B cell (primary cell): ENCODE data around the gene RNU5B-1.

Experiments used
- EZH2 ChIP-seq: IDR thresholded peaks from 2 replicates; pipeline ENCODE4 v1.6.1; 2012; ENCODE audit warnings: borderline replicate concordance, low read depth, mild to moderate bottlenecking, moderate library complexity, low read length; ENCODE audit not compliant: insufficient read depth, poor library complexity, severe bottlenecking
- TF ChIP-seq, protein P1 (sequence below): fragments of 200-600 bp; IDR thresholded peaks from one replicate; pipeline ENCODE4 v1.8.0; 2022; ENCODE audit warnings: antibody characterized with exemption, mild to moderate bottlenecking

DNA sequence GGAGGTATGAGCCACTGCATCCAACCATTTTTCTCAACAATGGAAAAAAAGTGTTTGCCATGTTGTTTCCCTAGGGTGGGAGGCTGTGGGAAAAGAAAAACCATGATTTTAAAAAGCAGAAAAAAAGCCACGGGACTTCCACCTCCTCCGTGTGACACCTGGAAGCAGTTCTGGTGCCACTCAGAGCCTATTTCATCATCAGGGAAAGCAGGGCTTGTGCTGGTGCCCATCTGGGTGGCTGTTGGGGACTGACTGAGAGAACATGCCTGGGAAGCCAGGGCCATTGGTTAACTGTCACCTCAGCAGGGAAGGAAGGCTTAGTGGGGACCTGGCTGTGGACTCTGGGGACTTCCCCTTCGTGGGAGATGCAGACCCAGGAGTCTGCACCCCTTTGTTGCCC, 7.3 kb downstream of the RNU5B-1 start:
- TF ChIP-seq, protein P1, sequence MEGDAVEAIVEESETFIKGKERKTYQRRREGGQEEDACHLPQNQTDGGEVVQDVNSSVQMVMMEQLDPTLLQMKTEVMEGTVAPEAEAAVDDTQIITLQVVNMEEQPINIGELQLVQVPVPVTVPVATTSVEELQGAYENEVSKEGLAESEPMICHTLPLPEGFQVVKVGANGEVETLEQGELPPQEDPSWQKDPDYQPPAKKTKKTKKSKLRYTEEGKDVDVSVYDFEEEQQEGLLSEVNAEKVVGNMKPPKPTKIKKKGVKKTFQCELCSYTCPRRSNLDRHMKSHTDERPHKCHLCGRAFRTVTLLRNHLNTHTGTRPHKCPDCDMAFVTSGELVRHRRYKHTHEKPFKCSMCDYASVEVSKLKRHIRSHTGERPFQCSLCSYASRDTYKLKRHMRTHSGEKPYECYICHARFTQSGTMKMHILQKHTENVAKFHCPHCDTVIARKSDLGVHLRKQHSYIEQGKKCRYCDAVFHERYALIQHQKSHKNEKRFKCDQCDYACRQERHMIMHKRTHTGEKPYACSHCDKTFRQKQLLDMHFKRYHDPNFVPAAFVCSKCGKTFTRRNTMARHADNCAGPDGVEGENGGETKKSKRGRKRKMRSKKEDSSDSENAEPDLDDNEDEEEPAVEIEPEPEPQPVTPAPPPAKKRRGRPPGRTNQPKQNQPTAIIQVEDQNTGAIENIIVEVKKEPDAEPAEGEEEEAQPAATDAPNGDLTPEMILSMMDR, result no peak
- no peak for TF ChIP-seq EZH2
